IMR-90 (cell line): ENCODE measurements around the gene TBATA. TPM values are rescaled to one million over a fixed set of nuclear protein-coding genes. Genes with fewer than 3 reads are reported as not detected.

Experiments
- ATAC-seq: fragments of 200-7000 bp; cut with Tn5 transposase; 2 replicates; pipeline ENCODE4 v1.9.1; 2020; ENCODE audit warnings: low read depth, mild to moderate bottlenecking, moderate library complexity
- BruUV-seq: library from RNA; stranded (reverse); fragments of 400-500 nt; replicated peaks from 2 replicates; lab custom pipeline; 2021; lab: Mats Ljungman, UMichigan
- CTCF ChIA-PET: fragments of 300-600 bp; formaldehyde crosslinking; extraction: SDS; loops from one replicate; lab custom pipeline; 2021; ENCODE audit warnings: antibody characterized with exemption; lab: Yijun Ruan, JAX
- POLR2A ChIA-PET: fragments of 300-600 bp; sonication (Branson Sonifier 250); formaldehyde crosslinking; loops from one replicate; lab custom pipeline; 2022; ENCODE audit warnings: antibody characterized with exemption; ENCODE audit not compliant: unreplicated experiment; lab: Charles Lee
- DNase-seq: peaks from one replicate; pipeline ENCODE4 v3.0.0; 2013
- H2AFZ ChIP-seq: replicated peaks from 2 replicates; pipeline ENCODE3; 2013; ENCODE audit warnings: low read length, mild to moderate bottlenecking; ENCODE audit not compliant: poor library complexity
- H2AK5ac ChIP-seq: 2 replicates; pipeline ENCODE4 v1.6.1; 2013; ENCODE audit warnings: low read depth, low read length, inconsistent platforms
- H2AK9ac ChIP-seq: replicated peaks from 2 replicates; pipeline ENCODE3; 2013; ENCODE audit warnings: mild to moderate bottlenecking, low read depth, low read length, moderate library complexity; ENCODE audit not compliant: poor library complexity
- H2BK120ac ChIP-seq: 2 replicates; pipeline ENCODE4 v1.6.1; 2013; ENCODE audit warnings: low read depth, low read length, inconsistent platforms
- H2BK15ac ChIP-seq: 3 replicates; pipeline ENCODE4 v1.6.1; 2013; ENCODE audit warnings: low read depth, low read length, inconsistent platforms
- H2BK20ac ChIP-seq: 2 replicates; pipeline ENCODE4 v1.6.1; 2013; ENCODE audit warnings: low read depth, mild to moderate bottlenecking, inconsistent platforms, low read length, moderate library complexity
- H2BK5ac ChIP-seq: 2 replicates; pipeline ENCODE4 v1.6.1; 2013; ENCODE audit warnings: mild to moderate bottlenecking, low read depth, low read length, inconsistent platforms; ENCODE audit not compliant: poor library complexity, severe bottlenecking
- H3K14ac ChIP-seq: replicated peaks from 2 replicates; pipeline ENCODE4 v1.6.1; 2013; ENCODE audit warnings: low read depth, low read length, inconsistent platforms
- H3K18ac ChIP-seq: 2 replicates; pipeline ENCODE4 v1.6.1; 2013; ENCODE audit warnings: low read depth, low read length, control low read depth
- H3K23ac ChIP-seq: 2 replicates; pipeline ENCODE4 v1.6.1; 2013; ENCODE audit warnings: low read depth, low read length, inconsistent platforms
- H3K27ac ChIP-seq: 2 replicates; pipeline ENCODE4 v1.5.1; 2013; ENCODE audit warnings: mild to moderate bottlenecking, control low read depth, low read length; ENCODE audit not compliant: insufficient read depth
- H3K27me3 ChIP-seq: 2 replicates; pipeline ENCODE4 v1.6.1; 2013; ENCODE audit warnings: low read length; ENCODE audit not compliant: control insufficient read depth, insufficient read depth
- H3K36me3 ChIP-seq: 2 replicates; pipeline ENCODE4 v1.6.1; 2013; ENCODE audit warnings: low read length, mixed read lengths; ENCODE audit not compliant: control insufficient read depth, insufficient read depth
- H3K4ac ChIP-seq: 2 replicates; pipeline ENCODE4 v1.6.1; 2013; ENCODE audit warnings: low read depth, low read length, inconsistent platforms
- H3K4me1 ChIP-seq: 2 replicates; pipeline ENCODE4 v1.6.1; 2013; ENCODE audit warnings: low read length, mixed read lengths; ENCODE audit not compliant: control insufficient read depth, insufficient read depth
- H3K4me2 ChIP-seq: 2 replicates; pipeline ENCODE4 v1.6.1; 2013; ENCODE audit warnings: low read depth, mild to moderate bottlenecking, control low read depth, low read length, moderate library complexity
- H3K4me3 ChIP-seq: 2 replicates; pipeline ENCODE4 v1.5.1; 2013; ENCODE audit warnings: low read depth, mild to moderate bottlenecking, control low read depth, low read length, moderate library complexity; ENCODE audit not compliant: insufficient read depth
- H3K56ac ChIP-seq: 2 replicates; pipeline ENCODE4 v1.6.1; 2013; ENCODE audit warnings: low read length, inconsistent platforms; ENCODE audit not compliant: insufficient read depth; ENCODE audit errors: extremely low read depth
- H3K79me1 ChIP-seq, 2 experiments: 2 replicates each; pipeline ENCODE4 v1.6.1; 2013; ENCODE audit warnings: low read length in 2 of 2, inconsistent platforms in 1 of 2, low read depth in 1 of 2
- H3K9ac ChIP-seq: 2 replicates; pipeline ENCODE4 v1.6.1; 2013; ENCODE audit warnings: low read depth, low read length, control low read depth
- H3K9me1 ChIP-seq: 2 replicates; pipeline ENCODE4 v1.6.1; 2013; ENCODE audit warnings: low read length, inconsistent platforms; ENCODE audit not compliant: insufficient read depth
- H3K9me3 ChIP-seq: 2 replicates; pipeline ENCODE4 v1.6.1; 2013; ENCODE audit warnings: low read length; ENCODE audit not compliant: control insufficient read depth, insufficient read depth
- H4K20me1 ChIP-seq: 2 replicates; pipeline ENCODE4 v1.6.1; 2013; ENCODE audit warnings: low read length, inconsistent platforms; ENCODE audit not compliant: insufficient read depth
- H4K5ac ChIP-seq: 2 replicates; pipeline ENCODE4 v1.6.1; 2013; ENCODE audit warnings: mild to moderate bottlenecking, low read depth, low read length, control low read depth
- H4K8ac ChIP-seq, 2 experiments: 2 replicates each; pipeline ENCODE4 v1.6.1; 2013; ENCODE audit warnings: low read depth in 2 of 2, low read length in 2 of 2, control low read depth in 1 of 2, inconsistent platforms in 1 of 2
- H4K91ac ChIP-seq: 2 replicates; pipeline ENCODE4 v1.6.1; 2013; ENCODE audit warnings: low read depth, low read length, inconsistent platforms; ENCODE audit not compliant: insufficient read depth
- CEBPB ChIP-seq: IDR thresholded peaks from 2 replicates; pipeline ENCODE4 v1.6.1; 2012; ENCODE audit warnings: low read depth, low read length, improper control_type of control experiment
- CHD1 ChIP-seq: IDR thresholded peaks from 2 replicates; pipeline ENCODE4 v1.6.1; 2012; ENCODE audit warnings: low read depth, low read length, improper control_type of control experiment
- RAD21 ChIP-seq: IDR thresholded peaks from 2 replicates; pipeline ENCODE4 v1.6.1; 2012; ENCODE audit warnings: low read length, improper control_type of control experiment
- SMC3 ChIP-seq: fragments of 150-350 bp; IDR thresholded peaks from 2 replicates; pipeline ENCODE4 v1.6.1; 2016; ENCODE audit warnings: low read depth, mild to moderate bottlenecking, antibody characterized with exemption, low read length, moderate library complexity
- WGBS, 2 experiments: methylation state at CpG; one replicate each; pipeline versions ENCODE4 v1.1.5 to v1.1.7; 2013; ENCODE audit warnings: missing lambda C conversion rate in 2 of 2; ENCODE audit not compliant: insufficient read length in 1 of 2; ENCODE audit errors: extremely low coverage in 2 of 2; 5-methylcytosine and 5-hydroxymethylcytosine counted together
- dilution Hi-C: fragments of 300-500 bp; cut with HindIII; formaldehyde crosslinking; loops from one replicate; pipeline ENCODE4 v1.14.3; 2018; ENCODE audit warnings: low sequenced_read_pairs; ENCODE audit not compliant: unreplicated experiment
- in situ Hi-C: fragments of 300-500 bp; cut with MboI; formaldehyde crosslinking; loops from 3 replicates; pipeline ENCODE4 v1.14.3; 2019; ENCODE audit warnings: low sequenced_read_pairs, inconsistent platforms, mixed read lengths
- intact Hi-C: fragments of 100-400 bp; cut with micrococcal nuclease; formaldehyde crosslinking; loops from 2 replicates; pipeline ENCODE4 v1.10.0; 2022
- polyA plus RNA-seq, 3 experiments: library from polyadenylated mRNA; depleted of rRNA; stranded (reverse); fragments of >200 nt; gene quantifications; 2 replicates each; pipeline ENCODE4 v1.2.3, GENCODE V29; 2012; ENCODE audit warnings: low replicate concordance in 1 of 3
- total RNA-seq: library from RNA; depleted of rRNA; stranded (reverse); fragments of >200 nt; gene quantifications from 2 replicates; pipeline ENCODE4 v1.2.3, GENCODE V29; 2012

The TBATA gene
- total and polyA plus RNA-seq, 2 of the 4 experiments (the other 2 are of a cell fraction) = not detected

DNA sequence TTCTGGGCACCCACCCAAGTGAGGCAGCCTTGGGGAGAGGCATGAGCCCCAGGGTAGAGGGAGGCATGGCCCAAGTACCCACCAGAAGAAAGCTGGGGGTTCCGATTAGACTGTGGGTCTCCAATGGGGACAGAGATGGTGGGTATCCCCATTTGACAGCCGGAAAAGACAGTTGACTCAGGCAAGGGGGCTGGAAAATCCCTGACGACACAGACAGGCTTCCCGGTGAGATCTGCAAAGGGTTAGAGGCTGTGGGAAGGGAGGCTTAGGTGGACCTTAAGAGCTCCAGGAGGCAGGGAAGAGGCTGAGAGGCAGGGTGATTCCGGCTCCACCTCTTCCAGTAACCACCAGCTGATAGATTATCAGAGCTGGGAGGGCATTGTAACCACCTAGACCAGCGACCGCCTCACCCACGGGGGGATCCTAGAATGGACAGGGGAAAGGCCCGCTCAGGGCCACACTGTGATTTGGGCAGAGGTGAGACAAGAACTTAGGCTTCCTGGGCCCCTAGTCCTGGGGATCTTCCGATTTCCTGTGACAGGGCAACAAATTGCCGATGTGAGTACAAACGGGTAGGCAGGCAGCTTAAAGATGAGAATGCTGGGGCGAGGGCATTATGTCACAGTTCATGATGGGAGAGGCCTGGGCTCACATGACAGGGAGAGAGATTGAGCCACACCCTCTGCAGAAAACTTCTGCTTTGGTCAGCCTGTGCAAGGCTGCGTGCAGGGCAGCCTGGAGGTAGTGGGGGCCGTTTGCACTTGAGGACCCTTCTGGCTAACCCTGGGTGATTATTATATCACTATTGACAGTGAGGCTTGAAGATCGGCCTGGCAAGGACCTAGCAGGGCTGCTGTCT is 5.4 kb downstream of the TBATA start:
- intact Hi-C loops = no loop called here
- BruUV-seq = no TSS peak
- H3K23ac ChIP-seq = no peak overlapping the region
- H3K9me3 ChIP-seq = no peaks in the 10 kb centered on the region
- no peaks in the 10 kb centered on the region for H3K4me1 ChIP-seq
- no peak overlapping the region for H2BK5ac ChIP-seq
- H3K18ac ChIP-seq = no peak overlapping the region
- no peaks in the 10 kb centered on the region for H3K36me3 ChIP-seq
- H4K8ac ChIP-seq = no peak overlapping the region
- H2BK20ac ChIP-seq = no peak overlapping the region
- in situ Hi-C loops = no loop called here
- dilution Hi-C loops = no loop called here
- POLR2A ChIA-PET = no interaction called here
- H2AK5ac ChIP-seq = no peak overlapping the region
- peaks cover 55% of the 10 kb centered on the region for H3K27me3 ChIP-seq
- H3K14ac ChIP-seq = no peak overlapping the region
- DNase-seq (no peak), ATAC-seq (no peak)
- H2AFZ ChIP-seq = no peak overlapping the region
- no peak overlapping the region for H4K5ac ChIP-seq
- no peaks in the 10 kb centered on the region for H4K20me1 ChIP-seq
- H4K91ac ChIP-seq = no peak overlapping the region
- H2BK120ac ChIP-seq = no peak overlapping the region
- H3K79me1 ChIP-seq = no peaks in the 10 kb centered on the region
- H3K56ac ChIP-seq = no peak overlapping the region
- H3K9me1 ChIP-seq = no peaks in the 10 kb centered on the region
- H2AK9ac ChIP-seq = no peak overlapping the region
- no peak overlapping the region for H3K4me2 ChIP-seq
- CTCF ChIA-PET = no interaction called here
- no peak overlapping the region for H3K9ac ChIP-seq
- H3K4ac ChIP-seq = no peak overlapping the region
- TF ChIP-seq CHD1 (no peak), RAD21 (no peak), SMC3 (no peak), CEBPB (no peak)
- H2BK15ac ChIP-seq = no peak overlapping the region
- no peak overlapping the region for H3K27ac ChIP-seq
- no peak overlapping the region for H3K4me3 ChIP-seq
- 78% methylated on average over 9 of the region's 16 CpGs; no CpG with 5 or more reads in 1 of the 2 experiments for WGBS, 2 experiments
